SHP77 treated with DMSO at 0.1 percent for 48 hours (cell line): ENCODE results near the gene TRIM3.

Experiments
- DNase-seq: peaks from one replicate; lab custom pipeline; 2025; lab: John Stamatoyannopoulos, UW

The TRIM3 gene

DNA sequence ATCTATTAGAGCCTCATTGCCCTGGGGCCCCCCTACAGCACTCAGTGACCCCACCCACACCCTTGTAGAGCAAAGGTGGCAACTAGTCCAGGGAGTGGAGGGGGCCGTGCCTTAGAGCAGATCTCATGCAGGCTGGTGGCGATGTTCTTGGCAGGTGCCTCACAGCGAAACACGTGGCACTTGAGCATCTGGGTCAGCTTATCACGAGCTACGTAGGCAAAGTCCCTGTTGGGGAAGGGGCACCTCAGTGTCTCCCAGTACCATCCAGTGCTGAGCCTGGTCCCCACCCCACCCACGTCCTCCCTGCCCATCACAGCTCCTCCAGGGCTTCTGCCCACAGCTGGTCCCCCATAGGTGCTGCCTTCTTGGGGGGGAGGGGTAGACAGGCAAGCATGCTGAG is 72.3 kb downstream of the TRIM3 start:
- DNase-seq, result no peak

GRCh38 chr11:6400431-6401345 is 73.1 kb downstream of the TRIM3 start:
- DNase-seq, result no peak
